Fibroblast of pulmonary artery (primary cell): Measurements from ENCODE around the gene SLC6A19.

Experiments
- DNase-seq: peaks from one replicate; pipeline ENCODE4 v3.0.0-alpha.2; 2010; ENCODE audit warnings: low read depth
- H3K4me3 ChIP-seq: replicated peaks from 2 replicates; pipeline ENCODE4 v1.5.1; 2011; ENCODE audit warnings: low read depth, mild to moderate bottlenecking, control low read depth, low read length, moderate library complexity
- CTCF ChIP-seq: IDR thresholded peaks from 2 replicates; pipeline ENCODE4 v1.5.1; 2011; ENCODE audit warnings: mild to moderate bottlenecking, control low read depth, low read length, inconsistent platforms; ENCODE audit errors: missing control alignments

The SLC6A19 gene

GRCh38 chr5:1219768-1220100 is 18.3 kb downstream of the SLC6A19 start:
- TF ChIP-seq CTCF: no peak
- DNase-seq: no peak
- H3K4me3 ChIP-seq: no peak overlapping the region

DNA sequence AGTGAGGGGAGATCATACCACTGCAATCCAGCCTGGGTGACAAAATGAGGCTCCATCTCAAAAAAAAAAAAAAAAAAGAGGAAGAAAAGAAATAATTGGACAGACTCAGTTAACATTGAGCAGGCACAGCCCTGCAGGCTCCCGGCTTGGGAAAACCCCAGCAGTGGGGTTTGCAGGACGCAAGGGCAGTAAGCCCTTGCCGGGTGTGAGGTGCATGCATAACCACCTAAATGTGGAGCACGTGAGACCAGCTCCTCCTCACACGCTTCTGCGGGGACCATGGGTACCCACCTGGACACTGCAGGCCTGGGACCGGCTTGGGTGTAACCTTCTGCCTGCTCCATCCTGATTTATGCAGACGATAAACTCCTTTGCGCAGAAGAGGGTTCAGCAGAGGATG is 19.0 kb downstream of the SLC6A19 start:
- no peak for DNase-seq

DNA sequence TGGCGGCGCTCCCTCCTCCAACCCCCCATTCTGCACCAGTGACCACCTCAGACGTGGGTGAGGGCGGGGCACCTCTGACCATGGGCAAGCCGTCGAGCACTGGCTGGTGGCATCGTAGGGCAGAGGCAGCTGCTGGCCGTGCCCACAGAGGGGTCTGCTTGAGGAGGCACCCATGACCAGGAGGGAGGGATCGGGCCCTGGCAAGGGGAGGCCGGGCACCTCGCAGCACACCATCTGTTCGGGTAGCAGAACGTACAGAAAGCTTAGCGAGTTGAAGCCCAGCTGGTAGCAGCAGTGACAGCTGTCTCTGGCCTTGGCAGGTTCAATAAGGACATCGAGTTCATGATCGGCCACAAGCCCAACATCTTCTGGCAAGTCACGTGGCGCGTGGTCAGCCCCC is 19.4 kb downstream of the SLC6A19 start:
- no peak overlapping the region for H3K4me3 ChIP-seq
- TF ChIP-seq CTCF: no peak
- no peak for DNase-seq

More for the DNA sequence above, 19.0 kb downstream of the SLC6A19 start:
- H3K4me3 ChIP-seq: no peak overlapping the region
- no peak for TF ChIP-seq CTCF

GRCh38 chr5:1221721-1222120 is 20.3 kb downstream of the SLC6A19 start:
- no peak for DNase-seq
- TF ChIP-seq CTCF: no peak
- no peak overlapping the region for H3K4me3 ChIP-seq

- TF ChIP-seq CTCF: no peak
- H3K4me3 ChIP-seq: no peak overlapping the region
- no peak for DNase-seq
Measured at GRCh38 chr5:1222147-1222546, 20.8 kb downstream of the SLC6A19 start.

- H3K4me3 ChIP-seq: no peak overlapping the region
- no peak for TF ChIP-seq CTCF
- no peak for DNase-seq
Measured at GRCh38 chr5:1222621-1223277, 21.4 kb downstream of the SLC6A19 start.

DNA sequence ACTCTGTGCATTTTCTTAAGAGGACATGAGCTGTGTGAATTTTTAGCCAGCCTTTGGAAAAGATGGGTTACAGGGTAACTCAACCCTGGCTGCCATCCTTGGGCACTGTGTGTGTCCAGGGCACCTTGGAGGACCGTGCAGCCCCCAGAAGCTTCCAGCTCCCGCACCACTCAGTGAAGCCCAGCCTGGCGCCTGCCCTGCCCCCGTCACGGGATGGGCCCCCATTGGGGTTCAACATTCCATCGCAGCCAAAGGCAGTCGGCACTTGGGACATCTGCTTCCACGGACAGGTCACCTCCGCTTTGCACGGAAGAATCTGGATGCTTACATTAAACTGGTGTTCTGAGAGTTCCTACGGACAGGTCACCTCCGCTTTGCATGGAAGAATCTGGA is 21.9 kb downstream of the SLC6A19 start:
- H3K4me3 ChIP-seq: no peak overlapping the region
- DNase-seq: no peak
- no peak for TF ChIP-seq CTCF
